K562 (cell line): Measurements from ENCODE around the gene PIGK. TPM values are rescaled to one million over a fixed set of nuclear protein-coding genes. Genes with fewer than 3 reads are reported as not detected.

Experiments used
- ATAC-seq: fragments of 200-7000 bp; cut with Tn5 transposase; 3 replicates; pipeline ENCODE4 v1.9.1; 2020; ENCODE audit warnings: moderate library complexity
- BruUV-seq: library from RNA; stranded (reverse); fragments of 400-500 nt; replicated peaks from 2 replicates; lab custom pipeline; 2021; lab: Mats Ljungman, UMichigan
- CTCF ChIA-PET: fragments of 300-600 bp; formaldehyde crosslinking; extraction: SDS; loops from one replicate; lab custom pipeline; 2021; ENCODE audit warnings: low intra/inter-chr PET ratio; lab: Yijun Ruan, JAX
- POLR2A ChIA-PET: fragments of 300-600, 350-650 bp; sonication (Branson Sonifier 250); formaldehyde crosslinking; extraction: SDS; loops from one replicate; lab custom pipeline; 2021; ENCODE audit warnings: antibody characterized with exemption, inconsistent platforms; lab: Yijun Ruan, JAX
- DNase-seq, 4 experiments: peaks; one replicate each; pipeline versions ENCODE4 v3.0.0 to v3.0.0-alpha.2; 2011 to 2018; ENCODE audit warnings: low spot score in 3 of 4, mixed read lengths in 3 of 4; ENCODE audit errors: extremely low read depth in 1 of 4
- FAIRE-seq: peaks from 2 replicates; lab custom pipeline; 2011; peaks lifted over from hg19 to GRCh38; lab: Jason Lieb, UNC
- H2AFZ ChIP-seq: 2 replicates; pipeline ENCODE4 v1.6.0; 2011; ENCODE audit warnings: low read depth, low read length, control low read depth, inconsistent platforms
- H3K27ac ChIP-seq: fragments of 200-600 bp; 3 replicates; pipeline ENCODE4 v1.8.0; 2011; ENCODE audit warnings: low read depth, mild to moderate bottlenecking, control low read depth, inconsistent platforms, low read length, moderate library complexity, mixed read lengths; ENCODE audit errors: extremely low read depth
- H3K27me3 ChIP-seq, 2 experiments: fragments of 300-600 bp in 1 of 2; 2 replicates in 1 of 2; 3 replicates in 1 of 2; pipeline versions ENCODE4 v1.6.0 to v1.8.0; 2011; ENCODE audit warnings: inconsistent platforms in 2 of 2, low read length in 2 of 2, mild to moderate bottlenecking in 1 of 2, mixed read lengths in 1 of 2, moderate library complexity in 1 of 2; ENCODE audit not compliant: control insufficient read depth in 2 of 2, insufficient read depth in 2 of 2
- H3K36me3 ChIP-seq: fragments of 300-600 bp; 3 replicates; pipeline ENCODE4 v1.8.0; 2011; ENCODE audit warnings: mild to moderate bottlenecking, low read length, inconsistent platforms; ENCODE audit not compliant: control insufficient read depth, insufficient read depth
- H3K4me1 ChIP-seq, 2 experiments: fragments of 200-600 bp in 1 of 2; replicated peaks in 1 of 2; 2 replicates in 1 of 2; 3 replicates in 1 of 2; pipeline versions ENCODE4 v1.5.1 to v1.8.0; 2011; ENCODE audit warnings: inconsistent platforms in 2 of 2, low read length in 2 of 2, mild to moderate bottlenecking in 1 of 2, mixed read lengths in 1 of 2, moderate library complexity in 1 of 2; ENCODE audit not compliant: control insufficient read depth in 2 of 2, insufficient read depth in 2 of 2
- H3K4me2 ChIP-seq: 2 replicates; pipeline ENCODE4 v1.6.1; 2011; ENCODE audit warnings: low read length, control low read depth, inconsistent platforms, mixed read lengths; ENCODE audit not compliant: insufficient read depth
- H3K4me3 ChIP-seq: fragments of 200-600 bp; sonication (generic), shearing (Covaris generic); 2 replicates; pipeline ENCODE4 v1.5.1; 2016; ENCODE audit warnings: control low read depth, inconsistent platforms
- H3K79me2 ChIP-seq: fragments of 200-600 bp; 3 replicates; pipeline ENCODE4 v1.8.0; 2011; ENCODE audit warnings: low read length, inconsistent platforms; ENCODE audit not compliant: control insufficient read depth, insufficient read depth
- H3K9ac ChIP-seq, 2 experiments: 2 replicates each; pipeline versions ENCODE4 v1.6.0 to v1.6.1; 2011; ENCODE audit warnings: low read depth in 2 of 2, low read length in 2 of 2, control low read depth in 1 of 2, inconsistent platforms in 1 of 2, mild to moderate bottlenecking in 1 of 2, mixed read lengths in 1 of 2; ENCODE audit not compliant: insufficient read depth in 1 of 2
- H3K9me1 ChIP-seq: one replicate; pipeline ENCODE4 v1.6.0; 2011; ENCODE audit warnings: inconsistent platforms, mild to moderate bottlenecking, low read length, moderate library complexity; ENCODE audit not compliant: control insufficient read depth, insufficient read depth
- H3K9me3 ChIP-seq: replicated peaks from 2 replicates; pipeline ENCODE4 v1.5.1; 2011; ENCODE audit warnings: low read depth, low read length, inconsistent platforms; ENCODE audit not compliant: control insufficient read depth, insufficient read depth
- H4K20me1 ChIP-seq: replicated peaks from 2 replicates; pipeline ENCODE4 v1.6.1; 2011; ENCODE audit warnings: low read length, inconsistent platforms, mixed read lengths; ENCODE audit not compliant: control insufficient read depth, insufficient read depth
- BHLHE40 ChIP-seq: IDR thresholded peaks from 2 replicates; pipeline ENCODE4 v1.6.1; 2011; ENCODE audit warnings: low read length, improper control_type of control experiment
- CBFA2T3 ChIP-seq: fragments of 450-650 bp; IDR thresholded peaks from 2 replicates; pipeline ENCODE4 v1.6.1; 2017
- FOS ChIP-seq: IDR thresholded peaks from 3 replicates; pipeline ENCODE4 v1.6.1; 2011; ENCODE audit not compliant: insufficient read length; ENCODE audit errors: extremely low read depth
- KDM1A ChIP-seq, 2 experiments: fragments of 450-650 bp; IDR thresholded peaks; 2 replicates each; pipeline ENCODE4 v1.6.1; 2016; ENCODE audit warnings: mild to moderate bottlenecking in 2 of 2
- MCM3 ChIP-seq: fragments of 450-650 bp; IDR thresholded peaks from 2 replicates; pipeline ENCODE4 v1.6.1; 2016
- MIER1 ChIP-seq: fragments of 450-650 bp; IDR thresholded peaks from 2 replicates; pipeline ENCODE4 v1.6.1; 2016; ENCODE audit warnings: antibody characterized with exemption, mild to moderate bottlenecking, low read depth
- TGIF2 ChIP-seq: sonication (generic); formaldehyde crosslinking; IDR thresholded peaks from 2 replicates; pipeline ENCODE4 v1.8.1; 2022; ENCODE audit warnings: mild to moderate bottlenecking, missing genetic modification reagents, moderate library complexity
- ZNF140 ChIP-seq: fragments of 250-450 bp; sonication (Bioruptor Pico); IDR thresholded peaks from 2 replicates; pipeline ENCODE4 v1.8.0; 2021; ENCODE audit warnings: moderate library complexity, mild to moderate bottlenecking, inconsistent platforms
- WGBS: fragments of 100-300 bp; shearing (Covaris generic); methylation state at CpG from one replicate; pipeline ENCODE4 v1.1.6; 2016; ENCODE audit warnings: low coverage, mixed read lengths; ENCODE audit not compliant: insufficient coverage; ENCODE audit errors: missing lambda C conversion rate; 5-methylcytosine and 5-hydroxymethylcytosine counted together
- in situ Hi-C: fragments of 300-500 bp; cut with MboI; formaldehyde crosslinking; loops from 4 replicates; pipeline ENCODE4 v1.15.0; 2018; ENCODE audit warnings: inconsistent platforms, mixed read lengths
- intact Hi-C: fragments of 100-400 bp; cut with micrococcal nuclease; formaldehyde crosslinking; loops from 2 replicates; pipeline ENCODE4 v1.14.2; 2022
- polyA plus RNA-seq, 8 experiments: library from polyadenylated mRNA; depleted of rRNA in 4 of 8; stranded (reverse) in 5 of 8; unstranded in 3 of 8; fragments of >200 nt; fragmentation: Nextera tagmentation in 2 of 8; fragmentation: Illumina TruSeq in 1 of 8; extraction: Ambion mirVana in 2 of 8; extraction: Trizol in 1 of 8; gene quantifications; 2 replicates each; pipeline versions ENCODE4 v1.2.1 to v1.2.3, GENCODE V29; 2011 to 2014; ENCODE audit warnings: inconsistent platforms in 1 of 8, missing spikeins in 1 of 8
- total RNA-seq, 7 experiments: library from RNA; depleted of rRNA in 6 of 7; stranded (reverse); fragments of >200 nt in 6 of 7; fragmentation: Illumina TruSeq in 2 of 7; extraction: Trizol in 2 of 7; gene quantifications; 2 replicates each; pipeline versions ENCODE4 v1.2.1 to v1.2.3, GENCODE V29; 2011 to 2021; ENCODE audit warnings: low replicate concordance in 1 of 7
- TF ChIP-seq, protein P1 (sequence below): IDR thresholded peaks from 2 replicates; pipeline ENCODE4 v1.6.1; 2011; ENCODE audit warnings: borderline replicate concordance, low read depth, mild to moderate bottlenecking, moderate library complexity, low read length; ENCODE audit not compliant: insufficient read depth, poor library complexity, severe bottlenecking
- TF ChIP-seq, protein P2 (sequence below), 2 experiments: fragments of 450-650 bp in 1 of 2; IDR thresholded peaks; 2 replicates each; pipeline ENCODE4 v1.6.1; 2011 to 2017; ENCODE audit warnings: low read depth in 2 of 2, antibody characterized with exemption in 1 of 2, borderline replicate concordance in 1 of 2, low read length in 1 of 2, mild to moderate bottlenecking in 1 of 2, mixed read lengths in 1 of 2; ENCODE audit not compliant: control insufficient read depth in 1 of 2
- TF ChIP-seq, protein P3 (sequence below): sonication (generic); formaldehyde crosslinking; IDR thresholded peaks from 2 replicates; pipeline ENCODE4 v1.8.0; 2023; ENCODE audit warnings: missing genetic modification reagents, mild to moderate bottlenecking, borderline replicate concordance
- TF ChIP-seq, protein P4 (sequence below): sonication (generic); formaldehyde crosslinking; IDR thresholded peaks from 2 replicates; pipeline ENCODE4 v1.8.0; 2022; ENCODE audit warnings: mild to moderate bottlenecking, missing genetic modification reagents

The PIGK gene
- total and polyA plus RNA-seq, 9 of the 15 experiments (the other 6 are each of a cell fraction or from before 2014, with no cell fraction given): 15.7 to 59.5 (median 29.9) TPM

DNA sequence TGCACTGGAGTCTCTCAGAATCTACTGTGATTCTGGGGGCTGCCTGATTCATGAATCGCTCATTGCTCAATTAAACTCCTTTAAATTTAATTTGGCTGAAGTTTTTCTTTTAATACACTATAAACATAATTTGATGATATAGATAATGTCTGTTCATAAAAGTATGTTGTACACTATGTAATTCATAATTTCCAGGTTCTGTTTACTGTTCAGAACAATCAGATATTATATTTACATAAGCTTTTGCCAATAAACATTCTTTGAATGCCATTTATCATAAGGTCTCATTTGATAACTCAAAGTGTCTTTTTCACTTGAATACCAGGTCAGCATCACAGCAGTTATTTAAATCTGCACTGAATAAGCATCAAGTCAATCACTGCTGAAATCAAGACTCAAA is 39.6 kb downstream of the PIGK start:
- Histone ChIP-seq H3K4me1 (no peaks in the 10 kb centered on the region), H3K9ac (no peak overlapping the region), H4K20me1 (no peaks in the 10 kb centered on the region), H3K4me2 (no peak overlapping the region), H3K27me3 (no peaks in the 10 kb centered on the region), H3K9me1 (no peaks in the 10 kb centered on the region), H3K36me3 (no peaks in the 10 kb centered on the region), H3K9me3 (no peaks in the 10 kb centered on the region), H3K79me2 (no peaks in the 10 kb centered on the region), H3K27ac (no peak overlapping the region), H3K4me3 (no peak overlapping the region), H2AFZ (no peak overlapping the region)
- CTCF ChIA-PET: no interaction called here
- no TSS peak for BruUV-seq
- no peak for ATAC-seq
- 80% methylated on average over 1 of the region's 1 CpG for WGBS
- POLR2A ChIA-PET: no interaction called here
- FAIRE-seq: no peak
- in situ Hi-C loops (no loop called here), intact Hi-C loops (no loop called here)
- no peak for DNase-seq
- TF ChIP-seq, protein P1, sequence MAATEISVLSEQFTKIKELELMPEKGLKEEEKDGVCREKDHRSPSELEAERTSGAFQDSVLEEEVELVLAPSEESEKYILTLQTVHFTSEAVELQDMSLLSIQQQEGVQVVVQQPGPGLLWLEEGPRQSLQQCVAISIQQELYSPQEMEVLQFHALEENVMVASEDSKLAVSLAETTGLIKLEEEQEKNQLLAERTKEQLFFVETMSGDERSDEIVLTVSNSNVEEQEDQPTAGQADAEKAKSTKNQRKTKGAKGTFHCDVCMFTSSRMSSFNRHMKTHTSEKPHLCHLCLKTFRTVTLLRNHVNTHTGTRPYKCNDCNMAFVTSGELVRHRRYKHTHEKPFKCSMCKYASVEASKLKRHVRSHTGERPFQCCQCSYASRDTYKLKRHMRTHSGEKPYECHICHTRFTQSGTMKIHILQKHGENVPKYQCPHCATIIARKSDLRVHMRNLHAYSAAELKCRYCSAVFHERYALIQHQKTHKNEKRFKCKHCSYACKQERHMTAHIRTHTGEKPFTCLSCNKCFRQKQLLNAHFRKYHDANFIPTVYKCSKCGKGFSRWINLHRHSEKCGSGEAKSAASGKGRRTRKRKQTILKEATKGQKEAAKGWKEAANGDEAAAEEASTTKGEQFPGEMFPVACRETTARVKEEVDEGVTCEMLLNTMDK: no peak
- no peak for TF ChIP-seq BHLHE40
- TF ChIP-seq MIER1: no peak
- no peak for TF ChIP-seq MCM3
- no peak for TF ChIP-seq TGIF2 (CRISPR knock-in tag)
- TF ChIP-seq, protein P2, sequence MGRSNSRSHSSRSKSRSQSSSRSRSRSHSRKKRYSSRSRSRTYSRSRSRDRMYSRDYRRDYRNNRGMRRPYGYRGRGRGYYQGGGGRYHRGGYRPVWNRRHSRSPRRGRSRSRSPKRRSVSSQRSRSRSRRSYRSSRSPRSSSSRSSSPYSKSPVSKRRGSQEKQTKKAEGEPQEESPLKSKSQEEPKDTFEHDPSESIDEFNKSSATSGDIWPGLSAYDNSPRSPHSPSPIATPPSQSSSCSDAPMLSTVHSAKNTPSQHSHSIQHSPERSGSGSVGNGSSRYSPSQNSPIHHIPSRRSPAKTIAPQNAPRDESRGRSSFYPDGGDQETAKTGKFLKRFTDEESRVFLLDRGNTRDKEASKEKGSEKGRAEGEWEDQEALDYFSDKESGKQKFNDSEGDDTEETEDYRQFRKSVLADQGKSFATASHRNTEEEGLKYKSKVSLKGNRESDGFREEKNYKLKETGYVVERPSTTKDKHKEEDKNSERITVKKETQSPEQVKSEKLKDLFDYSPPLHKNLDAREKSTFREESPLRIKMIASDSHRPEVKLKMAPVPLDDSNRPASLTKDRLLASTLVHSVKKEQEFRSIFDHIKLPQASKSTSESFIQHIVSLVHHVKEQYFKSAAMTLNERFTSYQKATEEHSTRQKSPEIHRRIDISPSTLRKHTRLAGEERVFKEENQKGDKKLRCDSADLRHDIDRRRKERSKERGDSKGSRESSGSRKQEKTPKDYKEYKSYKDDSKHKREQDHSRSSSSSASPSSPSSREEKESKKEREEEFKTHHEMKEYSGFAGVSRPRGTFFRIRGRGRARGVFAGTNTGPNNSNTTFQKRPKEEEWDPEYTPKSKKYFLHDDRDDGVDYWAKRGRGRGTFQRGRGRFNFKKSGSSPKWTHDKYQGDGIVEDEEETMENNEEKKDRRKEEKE (IDR thresholded peaks at IDR 0.05; ENCODE audit: borderline replicate concordance in 1 of 2, control insufficient read depth in 1 of 2, low read depth in 2 of 2, low read length in 1 of 2): no peak
- no peak for TF ChIP-seq ZNF140
- TF ChIP-seq, protein P3, sequence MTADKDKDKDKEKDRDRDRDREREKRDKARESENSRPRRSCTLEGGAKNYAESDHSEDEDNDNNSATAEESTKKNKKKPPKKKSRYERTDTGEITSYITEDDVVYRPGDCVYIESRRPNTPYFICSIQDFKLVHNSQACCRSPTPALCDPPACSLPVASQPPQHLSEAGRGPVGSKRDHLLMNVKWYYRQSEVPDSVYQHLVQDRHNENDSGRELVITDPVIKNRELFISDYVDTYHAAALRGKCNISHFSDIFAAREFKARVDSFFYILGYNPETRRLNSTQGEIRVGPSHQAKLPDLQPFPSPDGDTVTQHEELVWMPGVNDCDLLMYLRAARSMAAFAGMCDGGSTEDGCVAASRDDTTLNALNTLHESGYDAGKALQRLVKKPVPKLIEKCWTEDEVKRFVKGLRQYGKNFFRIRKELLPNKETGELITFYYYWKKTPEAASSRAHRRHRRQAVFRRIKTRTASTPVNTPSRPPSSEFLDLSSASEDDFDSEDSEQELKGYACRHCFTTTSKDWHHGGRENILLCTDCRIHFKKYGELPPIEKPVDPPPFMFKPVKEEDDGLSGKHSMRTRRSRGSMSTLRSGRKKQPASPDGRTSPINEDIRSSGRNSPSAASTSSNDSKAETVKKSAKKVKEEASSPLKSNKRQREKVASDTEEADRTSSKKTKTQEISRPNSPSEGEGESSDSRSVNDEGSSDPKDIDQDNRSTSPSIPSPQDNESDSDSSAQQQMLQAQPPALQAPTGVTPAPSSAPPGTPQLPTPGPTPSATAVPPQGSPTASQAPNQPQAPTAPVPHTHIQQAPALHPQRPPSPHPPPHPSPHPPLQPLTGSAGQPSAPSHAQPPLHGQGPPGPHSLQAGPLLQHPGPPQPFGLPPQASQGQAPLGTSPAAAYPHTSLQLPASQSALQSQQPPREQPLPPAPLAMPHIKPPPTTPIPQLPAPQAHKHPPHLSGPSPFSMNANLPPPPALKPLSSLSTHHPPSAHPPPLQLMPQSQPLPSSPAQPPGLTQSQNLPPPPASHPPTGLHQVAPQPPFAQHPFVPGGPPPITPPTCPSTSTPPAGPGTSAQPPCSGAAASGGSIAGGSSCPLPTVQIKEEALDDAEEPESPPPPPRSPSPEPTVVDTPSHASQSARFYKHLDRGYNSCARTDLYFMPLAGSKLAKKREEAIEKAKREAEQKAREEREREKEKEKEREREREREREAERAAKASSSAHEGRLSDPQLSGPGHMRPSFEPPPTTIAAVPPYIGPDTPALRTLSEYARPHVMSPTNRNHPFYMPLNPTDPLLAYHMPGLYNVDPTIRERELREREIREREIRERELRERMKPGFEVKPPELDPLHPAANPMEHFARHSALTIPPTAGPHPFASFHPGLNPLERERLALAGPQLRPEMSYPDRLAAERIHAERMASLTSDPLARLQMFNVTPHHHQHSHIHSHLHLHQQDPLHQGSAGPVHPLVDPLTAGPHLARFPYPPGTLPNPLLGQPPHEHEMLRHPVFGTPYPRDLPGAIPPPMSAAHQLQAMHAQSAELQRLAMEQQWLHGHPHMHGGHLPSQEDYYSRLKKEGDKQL: no peak
- TF ChIP-seq, protein P4, sequence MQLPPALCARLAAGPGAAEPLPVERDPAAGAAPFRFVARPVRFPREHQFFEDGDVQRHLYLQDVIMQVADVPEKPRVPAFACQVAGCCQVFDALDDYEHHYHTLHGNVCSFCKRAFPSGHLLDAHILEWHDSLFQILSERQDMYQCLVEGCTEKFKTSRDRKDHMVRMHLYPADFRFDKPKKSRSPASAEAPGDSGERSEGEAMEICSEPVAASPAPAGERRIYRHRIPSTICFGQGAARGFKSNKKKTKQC (CRISPR knock-in tag): no peak
- no peak for TF ChIP-seq FOS
- no peak for TF ChIP-seq KDM1A (IDR thresholded peaks at IDR 0.05)
- TF ChIP-seq CBFA2T3: no peak
